HEK293T (cell line): ENCODE data around the gene RTF2.

Source experiments
- BHLHE40 ChIP-seq: fragments of 450-650 bp; IDR thresholded peaks from 2 replicates; pipeline ENCODE4 v1.6.1; 2016; ENCODE audit warnings: mild to moderate bottlenecking, moderate library complexity, borderline replicate concordance
- HDGF ChIP-seq: fragments of 450-650 bp; IDR thresholded peaks from 2 replicates; pipeline ENCODE4 v1.6.1; 2017; ENCODE audit warnings: antibody characterized with exemption, borderline replicate concordance
- ZNF384 ChIP-seq: fragments of 450-650 bp; IDR thresholded peaks from 2 replicates; pipeline ENCODE4 v1.6.1; 2016

- TF ChIP-seq HDGF (no peak), BHLHE40 (no peak), ZNF384 (no peak)
These were observed 17.2 kb upstream of the RTF2 start for GRCh38 chr20:56451056-56451765.
